ENCODE data around the gene ADAMTSL2.
A peak's percentile ranks its signal among the peaks of the same experiment; 100 is the strongest.
"Not testable (repeated sequence)": the region's sequence is repeated elsewhere in the genome, so short reads cannot be mapped to it uniquely, and the experiment has no call there.

The ADAMTSL2 gene

DNA sequence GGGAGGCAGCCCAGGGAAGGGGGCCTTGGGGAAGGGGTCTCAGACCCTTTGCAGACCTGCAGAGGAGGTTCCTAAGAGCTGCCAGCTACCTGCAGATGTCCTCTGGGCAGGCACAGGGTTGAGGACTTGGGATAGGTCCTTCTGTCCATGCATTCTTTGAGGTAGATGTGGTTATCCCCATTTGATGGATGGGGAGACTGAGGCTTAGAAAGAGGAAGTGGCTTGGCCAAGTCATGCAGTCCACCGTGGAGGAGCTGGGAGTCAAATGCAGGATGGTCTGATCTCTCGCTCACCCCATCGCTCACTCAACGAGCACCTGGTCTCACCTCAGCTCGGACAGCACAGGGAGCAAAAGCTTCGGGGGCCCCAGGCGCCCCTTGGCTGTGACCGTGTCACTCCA lies 20.2 kb downstream of the ADAMTSL2 start:
- no peak for DNase-seq (ENCODE audit: low read depth in 3 of 3, low spot score in 1 of 3)

DNA sequence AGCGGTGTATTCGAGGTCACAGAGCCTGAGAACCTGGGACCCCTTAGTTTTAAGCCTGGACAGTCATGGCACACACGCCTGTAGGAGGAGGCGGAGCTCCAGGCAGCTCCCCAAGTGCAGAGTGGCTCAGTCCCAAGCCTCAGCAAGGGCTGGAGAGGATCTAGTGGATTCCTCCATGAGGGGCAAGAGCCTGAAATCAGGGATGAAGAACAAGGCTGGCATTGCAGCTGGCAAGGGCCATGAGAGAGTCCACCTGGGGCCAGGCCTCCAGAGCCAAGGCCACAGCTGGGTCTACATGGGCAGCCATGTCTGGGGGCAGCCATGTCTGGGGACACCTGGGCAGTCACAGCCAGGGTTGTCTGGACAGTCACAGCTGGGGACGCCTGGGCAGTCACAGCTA lies 21.9 kb downstream of the ADAMTSL2 start:
- DNase-seq (ENCODE audit: low read depth in 3 of 3, low spot score in 1 of 3), result no peak

DNA sequence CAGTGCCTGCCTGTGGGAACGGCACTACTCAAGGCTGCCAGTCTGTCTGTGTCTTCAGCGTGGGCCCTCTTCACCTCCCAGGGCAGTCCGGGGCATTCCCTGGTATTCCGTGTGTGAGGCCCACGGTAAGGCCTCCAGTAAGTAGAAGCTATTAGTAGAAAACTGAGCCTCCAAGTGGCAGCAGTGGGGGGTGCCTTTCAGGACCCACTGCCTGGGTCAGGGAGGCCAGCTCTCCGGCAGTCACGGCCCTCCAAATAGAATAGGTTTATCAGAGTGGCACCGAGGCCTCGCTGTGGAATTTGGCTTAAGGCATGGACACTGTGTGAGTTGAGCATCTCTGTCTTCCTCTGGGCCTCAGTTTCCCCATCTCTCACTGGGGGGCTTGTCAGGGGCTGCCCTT lies 23.1 kb downstream of the ADAMTSL2 start:
- no peak for DNase-seq (ENCODE audit: low read depth in 3 of 3, low spot score in 1 of 3)

DNA sequence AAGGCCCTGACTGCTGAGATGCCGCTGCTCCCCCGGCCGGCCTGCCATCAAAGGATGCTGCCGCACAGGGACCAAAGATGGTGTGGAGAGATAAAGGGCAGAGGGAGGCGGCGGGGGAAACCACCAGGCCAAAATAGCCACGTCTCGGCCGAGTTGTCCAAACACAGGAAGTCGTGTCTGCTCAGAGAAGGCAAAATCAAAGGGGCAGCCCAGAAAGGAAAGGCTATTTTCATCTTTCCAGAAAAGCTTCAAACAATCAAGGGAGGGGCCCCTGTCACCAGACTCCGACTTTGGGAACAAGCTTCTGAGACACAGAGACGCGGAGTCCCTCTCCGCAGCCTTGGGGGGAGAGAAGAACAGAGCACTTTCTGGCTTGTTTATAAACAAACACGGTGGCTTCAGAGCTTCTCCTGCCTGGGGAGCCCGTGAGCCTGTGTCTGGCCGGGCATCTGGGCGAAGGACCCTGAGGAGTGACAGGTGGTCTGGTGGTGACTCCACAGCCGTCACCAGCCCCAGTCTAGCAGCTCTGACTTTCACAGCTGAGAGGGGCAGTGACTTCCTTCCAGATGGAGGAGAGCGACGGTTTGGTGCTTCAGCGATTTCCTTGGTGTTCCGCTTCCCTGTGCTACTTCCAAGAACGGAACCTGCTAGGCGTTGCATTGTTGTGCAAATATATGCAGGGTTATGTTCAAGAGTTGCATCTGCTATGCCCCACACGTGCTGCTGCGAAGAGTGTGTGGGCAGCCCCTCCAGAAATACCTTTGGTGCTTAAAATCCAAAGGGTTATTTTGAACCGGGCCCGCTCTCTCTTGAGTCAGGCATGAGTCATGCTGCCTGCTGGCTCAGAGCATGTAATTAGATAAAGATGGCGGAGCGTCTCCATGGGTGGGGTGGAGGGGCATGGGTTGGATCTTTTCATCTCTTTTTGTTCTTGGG lies 24.0 kb downstream of the ADAMTSL2 start:
- peak in 1 of 3 donors; percentile 14 for DNase-seq (ENCODE audit: low read depth in 3 of 3, low spot score in 1 of 3)

DNA sequence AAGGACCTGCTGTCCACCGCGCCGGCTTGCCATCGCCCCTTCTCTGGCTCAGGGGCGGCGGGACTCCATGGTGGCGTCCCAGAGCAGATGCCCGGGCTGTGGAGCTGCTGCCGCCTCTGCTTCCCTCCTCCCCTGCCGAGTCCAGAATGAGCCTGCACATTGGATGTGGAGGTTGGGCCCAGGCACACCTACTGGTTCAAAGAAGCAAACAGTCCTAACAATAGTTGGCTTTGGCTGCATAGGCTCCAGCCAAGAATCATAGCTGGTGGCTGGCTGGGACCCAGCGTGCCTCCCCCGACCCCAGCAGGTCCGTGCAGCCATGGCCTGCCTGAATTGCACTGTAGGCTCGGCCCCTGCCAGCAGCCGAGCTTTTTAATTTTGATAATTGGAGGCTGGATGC lies 25.8 kb downstream of the ADAMTSL2 start:
- DNase-seq (ENCODE audit: low read depth in 3 of 3, low spot score in 1 of 3), result no peak

DNA sequence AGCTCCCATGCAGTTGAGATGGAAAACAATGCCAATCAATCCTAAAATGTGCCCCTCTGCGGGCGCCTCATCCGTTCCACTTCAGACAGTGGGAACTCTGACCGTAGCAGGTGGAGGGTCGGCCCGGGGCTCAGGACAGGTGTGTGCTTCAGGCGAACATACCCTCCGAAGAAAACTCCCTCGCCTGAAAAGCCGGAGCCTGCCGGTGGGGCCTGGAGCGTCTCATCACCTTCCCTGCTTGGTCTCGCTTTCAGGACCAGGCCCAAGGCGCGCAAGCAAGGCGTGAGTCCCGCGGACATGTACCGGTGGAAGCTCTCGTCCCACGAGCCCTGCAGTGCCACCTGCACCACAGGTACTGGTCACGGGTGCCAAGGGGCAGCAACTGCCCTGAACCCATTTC lies 26.4 kb downstream of the ADAMTSL2 start:
- no peak for DNase-seq (ENCODE audit: low read depth in 3 of 3, low spot score in 1 of 3)

DNA sequence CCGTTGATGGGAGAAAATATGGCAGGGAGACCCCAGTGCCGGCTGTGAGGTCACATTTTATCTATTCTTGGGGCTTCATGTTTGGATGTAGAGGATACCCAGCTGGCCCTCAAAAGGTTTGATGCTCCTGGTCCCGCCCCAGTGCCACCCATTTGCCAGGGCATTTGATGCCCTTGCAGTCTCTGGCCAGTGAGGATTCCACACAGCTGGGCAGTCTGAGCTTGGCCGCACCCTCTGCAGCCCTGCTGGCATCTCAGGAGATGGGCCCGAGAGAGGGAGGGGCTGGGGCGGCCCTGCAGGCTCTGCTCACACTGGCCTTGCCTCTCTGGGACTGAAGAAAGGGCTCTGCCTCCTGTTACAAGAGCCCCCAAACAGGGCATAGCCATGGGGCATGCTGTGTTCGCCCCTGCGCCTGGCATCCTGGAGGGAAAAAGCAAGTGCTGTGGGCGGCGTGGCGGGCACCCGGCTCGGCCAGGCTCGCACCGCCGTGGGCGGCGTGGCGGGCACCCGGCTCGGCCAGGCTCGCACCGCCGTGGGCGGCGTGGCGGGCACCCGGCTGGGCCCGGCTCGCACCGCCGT lies 27.6 kb downstream of the ADAMTSL2 start:
- DNase-seq (ENCODE audit: low read depth in 3 of 3, low spot score in 1 of 3), result no peak

DNA sequence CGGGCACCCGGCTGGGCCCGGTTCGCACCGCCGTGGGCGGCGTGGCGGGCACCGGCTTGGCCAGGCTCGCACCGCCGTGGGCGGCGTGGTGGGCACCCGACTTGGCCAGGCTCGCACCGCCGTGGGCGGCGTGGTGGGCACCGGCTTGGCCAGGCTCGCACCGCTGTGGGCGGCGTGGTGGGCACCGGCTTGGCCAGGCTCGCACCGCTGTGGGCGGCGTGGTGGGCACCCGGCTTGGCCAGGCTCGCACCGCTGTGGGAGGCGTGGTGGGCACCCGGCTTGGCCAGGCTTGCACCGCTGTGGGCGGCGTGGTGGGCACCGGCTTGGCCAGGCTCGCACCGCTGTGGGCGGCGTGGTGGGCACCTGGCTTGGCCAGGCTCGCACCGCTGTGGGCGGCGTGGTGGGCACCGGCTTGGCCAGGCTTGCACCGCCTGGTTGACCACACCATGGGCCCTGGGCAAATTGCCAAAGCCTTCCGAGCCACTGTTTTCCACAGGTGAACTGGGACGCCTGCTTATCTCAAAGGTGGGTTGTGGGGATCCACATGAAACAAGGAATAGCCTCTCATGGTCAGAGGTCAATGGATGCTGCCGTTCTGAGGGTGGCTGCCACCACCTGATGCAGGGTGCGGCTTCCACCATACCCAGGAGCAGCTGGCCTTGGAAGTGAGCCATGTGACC lies 28.2 kb downstream of the ADAMTSL2 start:
- no peak for DNase-seq (ENCODE audit: low read depth in 3 of 3, low spot score in 1 of 3)

DNA sequence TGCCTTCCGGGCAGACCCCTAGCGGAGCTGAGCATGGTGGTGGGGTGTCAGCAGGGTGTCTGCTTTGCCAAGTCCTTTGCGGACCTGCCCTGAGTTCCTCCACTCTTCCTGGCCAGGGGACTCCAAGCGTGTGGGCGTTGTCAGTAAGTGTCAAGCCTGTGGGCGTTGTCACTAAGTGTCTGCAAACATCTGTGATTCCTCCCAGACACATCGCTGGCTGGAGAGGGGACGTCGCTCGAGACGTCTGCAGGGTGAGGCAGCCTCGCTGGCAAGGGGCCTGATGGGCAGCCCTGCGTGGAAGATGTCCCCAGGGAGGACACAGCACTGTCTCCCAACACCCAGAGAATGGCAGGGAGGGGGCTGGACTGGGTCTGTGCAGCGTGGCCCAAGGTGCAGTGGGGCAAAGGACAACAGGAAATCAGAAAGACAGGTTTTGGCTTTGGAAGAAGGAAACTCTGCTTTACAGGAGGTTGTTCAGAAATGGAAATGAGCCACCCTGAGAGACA lies 28.8 kb downstream of the ADAMTSL2 start:
- no peak for DNase-seq (ENCODE audit: low read depth in 3 of 3, low spot score in 1 of 3)

DNA sequence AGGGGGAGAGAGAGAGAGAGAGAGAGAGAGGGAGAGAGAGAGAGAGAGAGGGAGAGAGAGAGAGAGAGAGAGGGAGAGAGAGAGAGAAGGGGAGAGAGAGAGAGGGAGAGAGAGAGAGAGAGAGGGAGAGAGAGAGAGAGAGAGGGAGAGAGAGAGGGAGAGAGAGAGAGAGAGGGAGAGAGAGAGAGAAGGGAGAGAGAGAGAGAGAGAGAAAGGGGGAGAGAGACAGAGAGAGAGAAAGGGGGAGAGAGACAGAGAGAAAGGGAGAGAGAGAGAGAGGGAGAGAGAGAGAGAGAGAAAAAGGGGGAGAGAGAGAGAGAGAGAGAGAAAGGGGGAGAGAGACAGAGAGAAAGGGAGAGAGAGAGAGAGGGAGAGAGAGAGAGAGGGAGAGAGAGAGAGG lies 29.3 kb downstream of the ADAMTSL2 start:
- DNase-seq (ENCODE audit: low read depth in 3 of 3, low spot score in 1 of 3), result not testable (repeated sequence)

DNA sequence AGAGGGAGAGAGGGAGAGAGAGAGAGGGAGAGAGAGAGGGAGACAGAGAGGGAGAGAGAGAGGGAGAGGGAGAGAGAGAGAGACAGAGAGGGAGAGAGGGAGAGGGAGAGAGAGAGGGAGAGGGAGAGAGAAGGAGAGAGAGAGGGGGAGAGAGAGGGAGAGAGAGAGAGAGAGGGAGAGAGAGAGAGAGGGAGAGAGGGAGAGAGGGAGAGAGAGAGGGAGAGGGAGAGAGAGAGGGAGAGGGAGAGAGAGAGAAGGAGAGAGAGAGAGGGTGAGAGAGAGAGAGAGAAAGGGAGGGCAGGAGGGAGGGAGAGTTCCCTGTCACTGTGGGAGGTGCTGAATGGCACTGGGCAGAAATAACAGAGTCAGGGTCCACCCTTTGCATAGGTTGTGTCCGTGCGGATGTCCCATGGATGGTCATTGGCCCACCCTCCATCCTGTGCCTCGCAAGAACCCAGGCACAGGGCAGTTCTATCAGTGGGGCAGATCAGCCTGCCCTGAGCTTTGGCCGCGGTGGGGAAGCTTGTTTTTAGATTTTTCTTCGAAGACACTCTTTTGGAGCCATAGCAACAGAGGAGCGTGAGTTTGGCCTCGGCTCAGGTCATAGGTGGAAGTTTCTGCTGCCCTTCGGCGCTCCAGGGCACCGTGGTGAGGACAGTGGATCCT lies 30.1 kb downstream of the ADAMTSL2 start:
- no peak for DNase-seq (ENCODE audit: low read depth in 3 of 3, low spot score in 1 of 3)

DNA sequence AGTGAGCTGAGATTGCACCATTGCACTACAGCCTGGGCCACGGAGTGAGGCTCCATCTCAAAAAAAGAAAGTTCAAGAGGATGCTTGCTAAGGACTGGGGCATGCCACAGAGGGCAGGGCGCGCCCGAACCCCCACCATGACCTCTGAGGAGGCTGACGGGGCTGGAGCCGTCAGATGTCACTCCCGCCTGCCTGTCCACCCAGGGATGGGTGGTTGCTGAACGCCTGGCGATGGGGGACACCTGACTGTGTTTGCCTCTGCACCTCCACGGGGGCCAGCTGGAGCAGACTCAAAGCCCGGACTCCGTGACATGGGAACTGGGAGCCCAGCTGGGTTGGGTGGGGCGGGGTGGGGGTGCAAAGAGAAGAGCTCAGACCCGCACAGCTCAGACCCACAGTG lies 31.9 kb downstream of the ADAMTSL2 start:
- no peak for DNase-seq (ENCODE audit: low read depth in 3 of 3, low spot score in 1 of 3)

DNA sequence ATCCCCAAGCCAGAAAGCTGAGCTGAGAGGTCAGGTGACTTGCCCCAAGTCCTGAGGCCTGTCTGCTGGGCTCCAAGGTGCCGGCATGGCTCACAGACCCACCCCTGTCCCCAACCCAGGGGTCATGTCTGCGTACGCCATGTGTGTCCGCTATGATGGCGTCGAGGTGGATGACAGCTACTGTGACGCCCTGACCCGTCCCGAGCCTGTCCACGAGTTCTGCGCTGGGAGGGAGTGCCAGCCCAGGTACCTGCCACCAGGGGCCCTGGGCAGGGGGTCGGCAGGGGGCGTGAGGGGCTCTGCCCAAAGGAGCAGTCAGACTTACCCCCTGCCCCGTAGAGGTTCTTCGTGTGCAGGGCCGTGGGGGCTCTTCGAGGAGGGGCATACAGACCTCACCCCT lies 32.3 kb downstream of the ADAMTSL2 start:
- no peak for DNase-seq (ENCODE audit: low read depth in 3 of 3, low spot score in 1 of 3)

DNA sequence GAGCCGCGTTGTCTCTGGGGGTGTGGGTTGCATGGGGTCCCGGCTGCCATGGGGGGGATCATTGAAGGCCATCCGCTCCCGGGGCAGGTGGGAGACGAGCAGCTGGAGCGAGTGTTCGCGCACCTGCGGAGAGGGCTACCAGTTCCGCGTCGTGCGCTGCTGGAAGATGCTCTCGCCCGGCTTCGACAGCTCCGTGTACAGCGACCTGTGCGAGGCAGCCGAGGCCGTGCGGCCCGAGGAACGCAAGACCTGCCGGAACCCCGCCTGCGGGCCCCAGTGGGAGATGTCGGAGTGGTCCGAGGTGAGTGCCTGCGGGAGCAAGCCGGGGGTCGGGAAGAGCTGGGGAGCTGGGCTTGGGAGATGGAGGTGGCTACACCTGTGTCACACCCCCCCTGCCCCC lies 33.7 kb downstream of the ADAMTSL2 start:
- no peak for DNase-seq (ENCODE audit: low read depth in 3 of 3, low spot score in 1 of 3)

DNA sequence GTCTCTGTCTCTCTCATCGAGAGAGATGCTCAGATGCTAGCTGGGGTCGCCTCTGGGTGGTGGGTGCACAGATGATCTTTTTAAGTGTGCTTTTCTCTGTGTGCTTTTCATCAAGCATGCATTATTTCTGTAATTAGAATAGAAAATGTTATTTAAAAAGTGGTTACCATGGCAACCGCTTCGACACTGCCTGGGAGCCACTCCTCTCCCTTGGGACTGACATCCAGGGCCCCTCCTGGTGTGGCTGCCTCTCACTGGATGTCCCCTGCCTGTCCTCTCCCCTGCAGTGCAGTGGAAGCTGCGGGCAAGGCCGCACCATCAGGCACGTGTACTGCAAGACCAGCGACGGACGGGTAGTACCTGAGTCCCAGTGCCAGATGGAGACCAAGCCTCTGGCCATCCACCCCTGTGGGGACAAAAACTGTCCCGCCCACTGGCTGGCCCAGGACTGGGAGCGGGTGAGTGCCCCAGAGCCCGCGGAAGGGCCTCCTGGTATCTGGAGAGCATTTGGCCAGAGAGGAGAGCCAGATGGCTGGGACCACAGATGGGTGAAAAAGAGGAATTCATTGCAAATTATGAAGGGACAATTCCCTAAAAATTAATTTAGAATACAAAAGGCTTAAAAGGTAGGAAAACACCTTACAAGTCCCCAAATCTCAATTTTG lies 34.7 kb downstream of the ADAMTSL2 start:
- no peak for DNase-seq (ENCODE audit: low read depth in 3 of 3, low spot score in 1 of 3)

DNA sequence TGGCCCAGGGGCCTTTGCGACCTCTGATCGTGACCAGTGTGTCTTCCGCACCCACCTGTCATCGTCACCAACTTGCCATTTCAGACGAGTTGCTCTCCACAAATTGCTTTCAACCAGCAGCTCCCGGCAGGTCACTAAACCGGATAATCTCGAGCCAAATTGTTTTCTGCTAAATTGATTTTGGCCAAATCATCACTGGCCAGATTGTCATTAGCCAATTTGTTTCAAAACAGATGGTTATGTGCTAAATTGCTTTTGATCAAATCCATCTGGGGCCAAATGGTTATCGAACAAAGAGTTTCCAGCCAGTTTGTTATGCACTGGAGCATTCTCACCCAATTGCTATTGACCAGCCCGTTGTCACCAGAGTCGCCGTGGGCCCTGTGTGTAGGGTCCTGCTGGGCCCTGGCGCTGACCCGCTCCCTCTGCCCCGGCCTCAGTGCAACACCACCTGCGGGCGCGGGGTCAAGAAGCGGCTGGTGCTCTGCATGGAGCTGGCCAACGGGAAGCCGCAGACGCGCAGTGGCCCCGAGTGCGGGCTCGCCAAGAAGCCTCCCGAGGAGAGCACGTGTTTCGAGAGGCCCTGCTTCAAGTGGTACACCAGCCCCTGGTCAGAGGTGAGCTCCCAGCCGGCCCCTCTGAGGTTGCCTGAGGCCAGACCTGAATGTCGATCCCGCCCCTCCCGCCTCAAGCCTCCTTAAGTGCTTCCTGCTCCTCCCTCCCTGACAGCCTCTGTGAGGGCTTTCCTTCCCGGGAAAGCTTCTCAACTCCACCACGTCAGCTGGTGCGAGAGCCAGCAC lies 35.6 kb downstream of the ADAMTSL2 start:
- DNase-seq (ENCODE audit: low read depth in 3 of 3, low spot score in 1 of 3), result no peak

DNA sequence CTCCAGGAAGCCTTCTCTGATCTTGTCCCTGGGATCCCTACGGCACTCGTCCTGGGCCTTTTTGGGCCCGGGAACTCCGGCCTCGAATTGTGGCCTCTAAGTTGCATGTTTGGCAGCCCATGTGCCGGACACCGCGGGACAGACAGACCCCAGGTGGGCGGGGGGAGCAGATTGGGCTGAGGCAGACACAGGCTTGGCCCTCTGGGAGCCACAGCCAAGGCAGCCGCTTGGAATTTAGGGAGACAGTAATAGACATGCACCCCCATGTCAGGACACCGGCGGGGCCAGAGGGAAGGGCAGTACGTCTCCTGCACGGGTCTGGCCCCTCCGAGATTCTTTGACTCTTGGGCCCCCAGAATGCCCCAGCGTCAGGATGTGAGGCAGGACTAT lies 36.2 kb downstream of the ADAMTSL2 start:
- no peak for DNase-seq (ENCODE audit: low read depth in 3 of 3, low spot score in 1 of 3)

DNA sequence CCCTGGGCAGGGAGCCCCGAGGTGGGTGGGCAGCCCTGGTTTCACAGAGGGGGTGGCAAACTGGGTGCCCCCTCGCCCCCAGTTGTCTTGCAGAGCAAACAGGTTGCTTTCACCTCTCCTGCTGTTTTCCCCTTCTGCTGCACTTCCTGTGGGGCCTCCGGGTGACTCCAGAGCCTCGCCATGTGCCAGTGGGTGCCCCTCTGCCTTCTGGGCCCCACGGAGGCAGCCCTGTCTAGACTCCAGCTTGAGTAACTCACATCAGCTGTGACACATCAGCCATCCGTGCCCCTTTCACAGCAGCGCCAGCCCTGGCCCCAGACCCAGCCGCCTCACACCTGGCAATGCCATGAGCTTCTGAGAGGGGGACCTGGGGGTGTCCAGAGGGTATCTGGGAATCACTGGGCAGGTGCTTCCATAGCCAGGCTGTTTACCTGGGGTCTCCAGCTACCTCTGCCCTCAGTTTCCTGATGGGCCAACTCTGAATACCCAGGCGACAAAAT lies 36.9 kb downstream of the ADAMTSL2 start:
- no peak for DNase-seq (ENCODE audit: low read depth in 3 of 3, low spot score in 1 of 3)

DNA sequence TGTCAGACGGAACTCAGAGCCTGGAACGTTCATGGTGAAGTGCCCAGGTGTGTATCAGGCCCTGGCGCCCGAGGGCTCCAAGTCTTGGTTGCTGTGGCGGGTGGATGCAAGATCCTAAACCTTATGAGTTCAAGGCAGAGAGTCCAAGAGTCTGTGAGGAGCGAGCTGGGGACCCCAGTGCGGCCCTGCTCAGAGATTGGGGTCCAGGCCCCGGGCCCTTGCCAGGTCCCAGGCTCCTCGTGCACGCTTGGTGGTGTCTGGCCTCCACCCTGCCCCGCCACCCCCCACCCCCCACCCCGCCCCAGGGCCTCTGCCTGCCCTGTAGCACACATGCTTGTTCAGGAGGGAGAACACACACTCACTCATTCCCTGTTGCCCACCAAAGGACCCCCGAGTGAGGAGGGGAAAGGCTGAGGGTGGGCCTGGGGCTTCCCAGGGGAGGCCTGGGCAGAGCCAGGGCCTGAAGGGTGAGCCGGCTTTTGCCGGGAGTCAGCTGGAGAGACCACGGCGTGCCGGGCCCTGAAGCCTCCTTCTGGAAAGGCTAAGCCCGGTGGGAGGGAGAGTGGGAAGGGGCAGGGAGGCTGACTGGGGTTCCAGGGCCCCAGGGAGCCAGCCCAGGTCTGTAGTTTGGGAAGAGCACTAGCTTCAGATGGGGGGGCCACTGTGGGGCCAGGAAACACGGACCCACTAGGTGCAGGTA lies 37.5 kb downstream of the ADAMTSL2 start:
- DNase-seq (ENCODE audit: low read depth in 3 of 3, low spot score in 1 of 3), result no peak
